K562 (cell line): ENCODE data around the gene TSEN54. TPM values are rescaled to one million over a fixed set of nuclear protein-coding genes. Genes with fewer than 3 reads are reported as not detected.
A peak's percentile ranks its signal among the peaks of the same experiment; 100 is the strongest.

ENCODE experiments used
- ATAC-seq: fragments of 200-7000 bp; cut with Tn5 transposase; 3 replicates; pipeline ENCODE4 v1.9.1; 2020; ENCODE audit warnings: moderate library complexity
- BruUV-seq: library from RNA; stranded (reverse); fragments of 400-500 nt; replicated peaks from 2 replicates; lab custom pipeline; 2021; lab: Mats Ljungman, UMichigan
- CTCF ChIA-PET: fragments of 300-600 bp; formaldehyde crosslinking; extraction: SDS; loops from one replicate; lab custom pipeline; 2021; ENCODE audit warnings: low intra/inter-chr PET ratio; lab: Yijun Ruan, JAX
- POLR2A ChIA-PET: fragments of 300-600, 350-650 bp; sonication (Branson Sonifier 250); formaldehyde crosslinking; extraction: SDS; loops from one replicate; lab custom pipeline; 2021; ENCODE audit warnings: antibody characterized with exemption, inconsistent platforms; lab: Yijun Ruan, JAX
- DNase-seq, 4 experiments: peaks; one replicate each; pipeline versions ENCODE4 v3.0.0 to v3.0.0-alpha.2; 2011 to 2018; ENCODE audit warnings: low spot score in 3 of 4, mixed read lengths in 3 of 4; ENCODE audit errors: extremely low read depth in 1 of 4
- FAIRE-seq: peaks from 2 replicates; lab custom pipeline; 2011; peaks lifted over from hg19 to GRCh38; lab: Jason Lieb, UNC
- H2AFZ ChIP-seq: 2 replicates; pipeline ENCODE4 v1.6.0; 2011; ENCODE audit warnings: low read depth, low read length, control low read depth, inconsistent platforms
- H3K27ac ChIP-seq: fragments of 200-600 bp; 3 replicates; pipeline ENCODE4 v1.8.0; 2011; ENCODE audit warnings: low read depth, mild to moderate bottlenecking, control low read depth, inconsistent platforms, low read length, moderate library complexity, mixed read lengths; ENCODE audit errors: extremely low read depth
- H3K27me3 ChIP-seq, 2 experiments: fragments of 300-600 bp in 1 of 2; 2 replicates in 1 of 2; 3 replicates in 1 of 2; pipeline versions ENCODE4 v1.6.0 to v1.8.0; 2011; ENCODE audit warnings: inconsistent platforms in 2 of 2, low read length in 2 of 2, mild to moderate bottlenecking in 1 of 2, mixed read lengths in 1 of 2, moderate library complexity in 1 of 2; ENCODE audit not compliant: control insufficient read depth in 2 of 2, insufficient read depth in 2 of 2
- H3K36me3 ChIP-seq: fragments of 300-600 bp; 3 replicates; pipeline ENCODE4 v1.8.0; 2011; ENCODE audit warnings: mild to moderate bottlenecking, low read length, inconsistent platforms; ENCODE audit not compliant: control insufficient read depth, insufficient read depth
- H3K4me1 ChIP-seq, 2 experiments: fragments of 200-600 bp in 1 of 2; replicated peaks in 1 of 2; 2 replicates in 1 of 2; 3 replicates in 1 of 2; pipeline versions ENCODE4 v1.5.1 to v1.8.0; 2011; ENCODE audit warnings: inconsistent platforms in 2 of 2, low read length in 2 of 2, mild to moderate bottlenecking in 1 of 2, mixed read lengths in 1 of 2, moderate library complexity in 1 of 2; ENCODE audit not compliant: control insufficient read depth in 2 of 2, insufficient read depth in 2 of 2
- H3K4me2 ChIP-seq: 2 replicates; pipeline ENCODE4 v1.6.1; 2011; ENCODE audit warnings: low read length, control low read depth, inconsistent platforms, mixed read lengths; ENCODE audit not compliant: insufficient read depth
- H3K4me3 ChIP-seq: fragments of 200-600 bp; sonication (generic), shearing (Covaris generic); 2 replicates; pipeline ENCODE4 v1.5.1; 2016; ENCODE audit warnings: control low read depth, inconsistent platforms
- H3K79me2 ChIP-seq: fragments of 200-600 bp; 3 replicates; pipeline ENCODE4 v1.8.0; 2011; ENCODE audit warnings: low read length, inconsistent platforms; ENCODE audit not compliant: control insufficient read depth, insufficient read depth
- H3K9ac ChIP-seq, 2 experiments: 2 replicates each; pipeline versions ENCODE4 v1.6.0 to v1.6.1; 2011; ENCODE audit warnings: low read depth in 2 of 2, low read length in 2 of 2, control low read depth in 1 of 2, inconsistent platforms in 1 of 2, mild to moderate bottlenecking in 1 of 2, mixed read lengths in 1 of 2; ENCODE audit not compliant: insufficient read depth in 1 of 2
- H3K9me1 ChIP-seq: one replicate; pipeline ENCODE4 v1.6.0; 2011; ENCODE audit warnings: inconsistent platforms, mild to moderate bottlenecking, low read length, moderate library complexity; ENCODE audit not compliant: control insufficient read depth, insufficient read depth
- H3K9me3 ChIP-seq: replicated peaks from 2 replicates; pipeline ENCODE4 v1.5.1; 2011; ENCODE audit warnings: low read depth, low read length, inconsistent platforms; ENCODE audit not compliant: control insufficient read depth, insufficient read depth
- H4K20me1 ChIP-seq: replicated peaks from 2 replicates; pipeline ENCODE4 v1.6.1; 2011; ENCODE audit warnings: low read length, inconsistent platforms, mixed read lengths; ENCODE audit not compliant: control insufficient read depth, insufficient read depth
- MCM2 ChIP-seq: fragments of 450-650 bp; IDR thresholded peaks from 2 replicates; pipeline ENCODE4 v1.6.1; 2017; ENCODE audit warnings: low read depth, mild to moderate bottlenecking
- PHF21A ChIP-seq: fragments of 450-650 bp; IDR thresholded peaks from 2 replicates; pipeline ENCODE4 v1.6.1; 2017; ENCODE audit warnings: low read depth, borderline replicate concordance
- POLR2G ChIP-seq: fragments of 200-400 bp; formaldehyde crosslinking; IDR thresholded peaks from 2 replicates; pipeline ENCODE4 v1.6.1; 2017; ENCODE audit warnings: low read depth, mild to moderate bottlenecking, antibody characterized with exemption, low read length, moderate library complexity
- TGIF2 ChIP-seq: sonication (generic); formaldehyde crosslinking; IDR thresholded peaks from 2 replicates; pipeline ENCODE4 v1.8.1; 2022; ENCODE audit warnings: mild to moderate bottlenecking, missing genetic modification reagents, moderate library complexity
- ZNF707 ChIP-seq: fragments of 250-450 bp; sonication (Bioruptor Pico); conservative IDR thresholded peaks from 2 replicates; pipeline ENCODE4 v1.8.0; 2022; ENCODE audit warnings: inconsistent platforms, mild to moderate bottlenecking, moderate library complexity
- WGBS: fragments of 100-300 bp; shearing (Covaris generic); methylation state at CpG from one replicate; pipeline ENCODE4 v1.1.6; 2016; ENCODE audit warnings: low coverage, mixed read lengths; ENCODE audit not compliant: insufficient coverage; ENCODE audit errors: missing lambda C conversion rate; 5-methylcytosine and 5-hydroxymethylcytosine counted together
- in situ Hi-C: fragments of 300-500 bp; cut with MboI; formaldehyde crosslinking; loops from 4 replicates; pipeline ENCODE4 v1.15.0; 2018; ENCODE audit warnings: inconsistent platforms, mixed read lengths
- intact Hi-C: fragments of 100-400 bp; cut with micrococcal nuclease; formaldehyde crosslinking; loops from 2 replicates; pipeline ENCODE4 v1.14.2; 2022
- polyA plus RNA-seq, 8 experiments: library from polyadenylated mRNA; depleted of rRNA in 4 of 8; stranded (reverse) in 5 of 8; unstranded in 3 of 8; fragments of >200 nt; fragmentation: Nextera tagmentation in 2 of 8; fragmentation: Illumina TruSeq in 1 of 8; extraction: Ambion mirVana in 2 of 8; extraction: Trizol in 1 of 8; gene quantifications; 2 replicates each; pipeline versions ENCODE4 v1.2.1 to v1.2.3, GENCODE V29; 2011 to 2014; ENCODE audit warnings: inconsistent platforms in 1 of 8, missing spikeins in 1 of 8
- total RNA-seq, 7 experiments: library from RNA; depleted of rRNA in 6 of 7; stranded (reverse); fragments of >200 nt in 6 of 7; fragmentation: Illumina TruSeq in 2 of 7; extraction: Trizol in 2 of 7; gene quantifications; 2 replicates each; pipeline versions ENCODE4 v1.2.1 to v1.2.3, GENCODE V29; 2011 to 2021; ENCODE audit warnings: low replicate concordance in 1 of 7
- TF ChIP-seq, protein P1 (sequence below): fragments of 450-650 bp; IDR thresholded peaks from 2 replicates; pipeline ENCODE4 v1.7.0; 2016; ENCODE audit warnings: borderline replicate concordance

Gene TSEN54
- total and polyA plus RNA-seq, 9 of the 15 experiments (the other 6 are each of a cell fraction or from before 2014, with no cell fraction given), result 5.9 to 64.3 (median 48.9) TPM

DNA sequence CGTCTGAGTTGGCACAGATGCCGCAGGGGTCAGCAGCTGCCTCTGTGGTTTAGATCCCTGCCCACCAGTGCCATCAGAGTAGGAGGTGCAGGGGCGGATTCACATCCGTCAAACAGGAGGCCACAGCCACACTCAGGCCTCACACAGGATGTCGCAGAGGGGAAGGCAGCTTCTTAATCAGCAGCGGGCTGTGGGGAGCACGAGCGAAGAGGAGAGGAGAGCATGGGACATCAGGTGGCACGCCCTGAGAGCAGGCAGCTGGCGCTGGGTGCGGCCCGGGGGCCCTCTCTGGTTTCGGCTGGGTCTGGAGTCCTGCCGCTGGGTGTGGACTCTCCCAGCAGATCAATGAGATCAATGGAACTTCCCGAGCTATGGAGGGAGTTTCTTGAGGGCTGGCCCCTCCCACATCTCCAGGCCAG is 18.8 kb downstream of the TSEN54 start:
- CTCF ChIA-PET, result no interaction called here
- peaks cover 0 to 10% of the 10 kb centered on the region in 2 experiments; a peak in 2 of 5 replicates for H3K4me1 ChIP-seq
- H3K9me1 ChIP-seq, result no peaks in the 10 kb centered on the region
- in situ Hi-C loops, result no loop called here
- 58% methylated on average over 15 of the region's 15 CpGs for WGBS
- H3K9me3 ChIP-seq, result no peaks in the 10 kb centered on the region
- TF ChIP-seq ZNF707, result no peak
- TF ChIP-seq, protein P1, sequence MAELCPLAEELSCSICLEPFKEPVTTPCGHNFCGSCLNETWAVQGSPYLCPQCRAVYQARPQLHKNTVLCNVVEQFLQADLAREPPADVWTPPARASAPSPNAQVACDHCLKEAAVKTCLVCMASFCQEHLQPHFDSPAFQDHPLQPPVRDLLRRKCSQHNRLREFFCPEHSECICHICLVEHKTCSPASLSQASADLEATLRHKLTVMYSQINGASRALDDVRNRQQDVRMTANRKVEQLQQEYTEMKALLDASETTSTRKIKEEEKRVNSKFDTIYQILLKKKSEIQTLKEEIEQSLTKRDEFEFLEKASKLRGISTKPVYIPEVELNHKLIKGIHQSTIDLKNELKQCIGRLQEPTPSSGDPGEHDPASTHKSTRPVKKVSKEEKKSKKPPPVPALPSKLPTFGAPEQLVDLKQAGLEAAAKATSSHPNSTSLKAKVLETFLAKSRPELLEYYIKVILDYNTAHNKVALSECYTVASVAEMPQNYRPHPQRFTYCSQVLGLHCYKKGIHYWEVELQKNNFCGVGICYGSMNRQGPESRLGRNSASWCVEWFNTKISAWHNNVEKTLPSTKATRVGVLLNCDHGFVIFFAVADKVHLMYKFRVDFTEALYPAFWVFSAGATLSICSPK, result no peak
- no peak for TF ChIP-seq PHF21A
- no peak for TF ChIP-seq MCM2
- no peak for TF ChIP-seq TGIF2 (CRISPR knock-in tag)
- TF ChIP-seq POLR2G, result 0 out of 2 replicates have a peak, but pooled peaks have one; percentile 22
- H3K9ac ChIP-seq, result no peak overlapping the region
- POLR2A ChIA-PET, result interaction anchor here (0.6 to 1.6 kb wide), 4 partner anchors 8 to 58 kb away, joined by 3 to 6 read pairs (median 4); no protein-coding TSS in a partner anchor
- ATAC-seq (no peak), FAIRE-seq (no peak), DNase-seq (no peak)
- H3K79me2 ChIP-seq, result no peaks in the 10 kb centered on the region
- H3K27me3 ChIP-seq, result no peaks in the 10 kb centered on the region
- intact Hi-C loops, result no loop called here
- no TSS peak for BruUV-seq
- 0 out of 2 replicates have a peak, but pooled peaks cover 3% of the 10 kb centered on the region for H4K20me1 ChIP-seq
- H3K27ac ChIP-seq, result no peak overlapping the region
- H3K4me2 ChIP-seq, result no peak overlapping the region
- H3K36me3 ChIP-seq, result no peaks in the 10 kb centered on the region
- no peak overlapping the region for H2AFZ ChIP-seq
- H3K4me3 ChIP-seq, result no peak overlapping the region
